GM19238 (cell line): ENCODE results near the gene CLIP2.
"Not testable (repeated sequence)": the region's sequence is repeated elsewhere in the genome, so short reads cannot be mapped to it uniquely, and the experiment has no call there.

Experiments
- DNase-seq: peaks from one replicate; pipeline ENCODE4 v3.0.0; 2011; ENCODE audit warnings: low spot score; ENCODE audit not compliant: insufficient read length

Gene CLIP2

GRCh38 chr7:74297516-74298233, 8.5 kb downstream of the CLIP2 start:
- no peak for DNase-seq

- no peak for DNase-seq
These were observed 10.2 kb downstream of the CLIP2 start for GRCh38 chr7:74299401-74299800.

- no peak for DNase-seq
These were observed 11.7 kb downstream of the CLIP2 start for GRCh38 chr7:74300926-74301325.

- no peak for DNase-seq
These were observed 13.6 kb downstream of the CLIP2 start for GRCh38 chr7:74302745-74303221.

GRCh38 chr7:74304550-74304949, 15.3 kb downstream of the CLIP2 start:
- no peak for DNase-seq

GRCh38 chr7:74306004-74306729, 17.0 kb downstream of the CLIP2 start:
- DNase-seq, result no peak

GRCh38 chr7:74306730-74307469, 17.7 kb downstream of the CLIP2 start:
- peak; percentile 25 for DNase-seq

- DNase-seq, result no peak
These were observed 18.7 kb downstream of the CLIP2 start for GRCh38 chr7:74307738-74308505.

- no peak for DNase-seq
These were observed 20.0 kb downstream of the CLIP2 start for GRCh38 chr7:74309181-74309580.

GRCh38 chr7:74311305-74311744, 22.1 kb downstream of the CLIP2 start:
- DNase-seq, result no peak

- DNase-seq, result no peak
These were observed 23.3 kb downstream of the CLIP2 start for GRCh38 chr7:74312418-74313028.

- not testable (repeated sequence) for DNase-seq
These were observed 26.7 kb downstream of the CLIP2 start for GRCh38 chr7:74315891-74316290.

GRCh38 chr7:74317146-74317782, 28.1 kb downstream of the CLIP2 start:
- no peak for DNase-seq

- no peak for DNase-seq
These were observed 28.8 kb downstream of the CLIP2 start for GRCh38 chr7:74318043-74318442.

GRCh38 chr7:74320645-74321221, 31.5 kb downstream of the CLIP2 start:
- no peak for DNase-seq

GRCh38 chr7:74322892-74323291, 33.7 kb downstream of the CLIP2 start:
- not testable (repeated sequence) for DNase-seq

GRCh38 chr7:74324531-74325209, 35.5 kb downstream of the CLIP2 start:
- no peak for DNase-seq

- DNase-seq, result no peak
These were observed 36.0 kb downstream of the CLIP2 start for GRCh38 chr7:74325210-74325565.

- DNase-seq, result no peak
These were observed 40.0 kb downstream of the CLIP2 start for GRCh38 chr7:74329225-74329624.
